Measurements from ENCODE around the gene TMIGD3.

- TF ChIP-seq SP1 (IDR thresholded peaks at IDR 0.05) (no peak), FOXK2 (IDR thresholded peaks at IDR 0.05) (no peak), FOXM1 (IDR thresholded peaks at IDR 0.05; ENCODE audit: borderline replicate concordance) (no peak)
Measured at GRCh38 chr1:111512132-111512889, 8.9 kb upstream of the TMIGD3 start.
